ENCODE data around the gene NUMBL.
"Not testable (repeated sequence)": the region's sequence is repeated elsewhere in the genome, so short reads cannot be mapped to it uniquely, and the experiment has no call there.

NUMBL gene

GRCh38 chr19:40627486-40628279 is 62.8 kb downstream of the NUMBL start:
- Histone ChIP-seq H3K14ac (ENCODE audit: low read length) (no peak overlapping the region), H3K23ac (ENCODE audit: low read length) (no peak overlapping the region), H3K4me1 (ENCODE audit: control insufficient read depth in 1 of 2, insufficient read depth in 2 of 2, low read length in 2 of 2) (peaks cover 32 to 49% of the 10 kb centered on the region in 2 experiments), H3K9me3 (ENCODE audit: insufficient read depth, low read depth, low read length) (no peaks in the 10 kb centered on the region), H2AK5ac (ENCODE audit: low read length) (peak overlapping the region; percentile 51), H2AFZ (ENCODE audit: insufficient read depth, low read length, poor library complexity) (no peak overlapping the region), H2BK120ac (ENCODE audit: insufficient read depth, low read length, poor library complexity) (no peak overlapping the region), H4K91ac (ENCODE audit: low read depth, low read length) (peak overlapping the region; percentile 8), H4K12ac (ENCODE audit: low read depth, low read length) (no peak overlapping the region), H3K79me1 (ENCODE audit: low read length) (peaks cover 30% of the 10 kb centered on the region), H3K4ac (ENCODE audit: low read depth, low read length) (no peak overlapping the region), H4K8ac (ENCODE audit: low read depth, low read length) (peak overlapping the region; percentile 5), H3K18ac (ENCODE audit: low read length) (peak overlapping the region; percentile 58), H3K9ac (ENCODE audit: low read length) (no peak overlapping the region), H3K27me3 (ENCODE audit: insufficient read depth, low read length) (no peaks in the 10 kb centered on the region), H3K27ac (ENCODE audit: low read depth, low read length) (no peak overlapping the region), H3K4me3 (ENCODE audit: low read depth, low read length) (peak overlapping the region; percentile 18), H3K36me3 (ENCODE audit: control insufficient read depth in 1 of 2, insufficient read depth in 2 of 2, low read length in 2 of 2) (peaks cover 30 to 35% of the 10 kb centered on the region in 2 experiments), H3K79me2 (ENCODE audit: control insufficient read depth, insufficient read depth, low read length, poor library complexity) (peaks cover 2% of the 10 kb centered on the region), H2BK5ac (ENCODE audit: low read depth, low read length, poor library complexity) (no peak overlapping the region), H3K4me2 (ENCODE audit: low read length) (no peak overlapping the region), H2BK12ac (ENCODE audit: low read length) (peak overlapping the region; percentile 33)
- WGBS (ENCODE audit: extremely low coverage, insufficient coverage, insufficient read length), result no CpG with 5 or more reads among the region's 39 CpGs
- peak in 1 of 2 donors; percentile 34 for DNase-seq

GRCh38 chr19:40626918-40627317 is 63.5 kb downstream of the NUMBL start:
- H3K14ac ChIP-seq (ENCODE audit: low read length), result no peak overlapping the region
- H3K4me2 ChIP-seq (ENCODE audit: low read length), result no peak overlapping the region
- H4K12ac ChIP-seq (ENCODE audit: low read depth, low read length), result no peak overlapping the region
- no peak overlapping the region for H3K18ac ChIP-seq (ENCODE audit: low read length)
- peaks cover 38 to 42% of the 10 kb centered on the region in 2 experiments for H3K36me3 ChIP-seq (ENCODE audit: control insufficient read depth in 1 of 2, insufficient read depth in 2 of 2, low read length in 2 of 2)
- peaks cover 32% of the 10 kb centered on the region for H3K79me1 ChIP-seq (ENCODE audit: low read length)
- WGBS (ENCODE audit: extremely low coverage, insufficient coverage, insufficient read length), result no CpG with 5 or more reads among the region's 24 CpGs
- H2AFZ ChIP-seq (ENCODE audit: insufficient read depth, low read length, poor library complexity), result no peak overlapping the region
- no peak overlapping the region for H4K91ac ChIP-seq (ENCODE audit: low read depth, low read length)
- no peak overlapping the region for H2BK120ac ChIP-seq (ENCODE audit: insufficient read depth, low read length, poor library complexity)
- H2BK5ac ChIP-seq (ENCODE audit: low read depth, low read length, poor library complexity), result peak overlapping the region; percentile 16
- no peak overlapping the region for H4K8ac ChIP-seq (ENCODE audit: low read depth, low read length)
- H3K27me3 ChIP-seq (ENCODE audit: insufficient read depth, low read length), result no peaks in the 10 kb centered on the region
- H3K9me3 ChIP-seq (ENCODE audit: insufficient read depth, low read depth, low read length), result peaks cover 1% of the 10 kb centered on the region
- H3K4me1 ChIP-seq (ENCODE audit: control insufficient read depth in 1 of 2, insufficient read depth in 2 of 2, low read length in 2 of 2), result peaks cover 35 to 49% of the 10 kb centered on the region in 2 experiments
- no peak overlapping the region for H3K4me3 ChIP-seq (ENCODE audit: low read depth, low read length)
- H3K9ac ChIP-seq (ENCODE audit: low read length), result no peak overlapping the region
- no peak overlapping the region for H2BK12ac ChIP-seq (ENCODE audit: low read length)
- peaks cover 2% of the 10 kb centered on the region for H3K79me2 ChIP-seq (ENCODE audit: control insufficient read depth, insufficient read depth, low read length, poor library complexity)
- H3K23ac ChIP-seq (ENCODE audit: low read length), result no peak overlapping the region
- DNase-seq, result no peak
- no peak overlapping the region for H3K4ac ChIP-seq (ENCODE audit: low read depth, low read length)
- no peak overlapping the region for H3K27ac ChIP-seq (ENCODE audit: low read depth, low read length)
- no peak overlapping the region for H2AK5ac ChIP-seq (ENCODE audit: low read length)

DNA sequence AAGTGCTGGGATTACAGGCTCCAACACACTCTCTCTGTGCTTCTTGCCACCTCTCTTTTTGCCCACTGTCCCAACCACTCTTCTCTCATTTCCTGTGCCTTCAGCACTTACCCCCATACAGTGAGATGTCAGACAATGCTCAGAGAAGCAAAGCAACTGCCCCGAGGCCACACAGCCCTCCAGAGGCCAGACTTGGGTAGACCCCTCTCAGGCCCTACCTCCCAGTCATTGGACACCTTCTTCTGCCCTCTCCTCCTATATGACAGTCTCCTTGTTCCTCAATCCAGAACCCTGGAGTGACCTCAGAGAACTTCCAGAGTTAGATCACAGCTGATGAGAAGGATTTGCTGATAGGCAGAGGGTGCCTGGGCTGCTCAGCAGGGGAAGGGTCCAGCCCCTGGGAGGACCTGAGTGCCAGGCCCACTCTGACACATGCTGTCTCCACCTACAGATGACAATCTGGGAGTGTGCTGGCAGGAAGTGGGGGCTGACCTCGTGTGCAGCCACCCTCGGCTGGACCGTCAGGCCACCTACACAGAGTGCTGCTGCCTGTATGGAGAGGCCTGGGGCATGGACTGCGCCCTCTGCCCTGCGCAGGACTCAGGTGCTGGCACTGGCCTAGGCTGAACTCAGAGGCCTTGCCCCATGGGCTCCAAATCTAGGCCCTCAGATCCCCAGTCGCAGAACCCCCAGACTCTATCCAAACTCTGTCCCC is 64.9 kb downstream of the NUMBL start:
- Histone ChIP-seq H3K36me3 (ENCODE audit: control insufficient read depth in 1 of 2, insufficient read depth in 2 of 2, low read length in 2 of 2) (peaks cover 46 to 49% of the 10 kb centered on the region in 2 experiments), H4K91ac (ENCODE audit: low read depth, low read length) (peak overlapping the region; percentile 8), H2BK120ac (ENCODE audit: insufficient read depth, low read length, poor library complexity) (peak overlapping the region; percentile 9), H3K4me3 (ENCODE audit: low read depth, low read length) (no peak overlapping the region), H3K4ac (ENCODE audit: low read depth, low read length) (no peak overlapping the region), H3K4me2 (ENCODE audit: low read length) (no peak overlapping the region), H4K8ac (ENCODE audit: low read depth, low read length) (no peak overlapping the region), H3K9me3 (ENCODE audit: insufficient read depth, low read depth, low read length) (peaks cover 1% of the 10 kb centered on the region), H3K79me1 (ENCODE audit: low read length) (peaks cover 22% of the 10 kb centered on the region), H4K12ac (ENCODE audit: low read depth, low read length) (no peak overlapping the region), H2AK5ac (ENCODE audit: low read length) (peak overlapping the region; percentile 32), H3K79me2 (ENCODE audit: control insufficient read depth, insufficient read depth, low read length, poor library complexity) (peaks cover 1% of the 10 kb centered on the region), H3K23ac (ENCODE audit: low read length) (no peak overlapping the region), H3K9ac (ENCODE audit: low read length) (peak overlapping the region; percentile 14), H2AFZ (ENCODE audit: insufficient read depth, low read length, poor library complexity) (no peak overlapping the region), H3K14ac (ENCODE audit: low read length) (peak overlapping the region; percentile 10), H3K18ac (ENCODE audit: low read length) (peak overlapping the region; percentile 30), H3K27ac (ENCODE audit: low read depth, low read length) (peak overlapping the region; percentile 2), H2BK5ac (ENCODE audit: low read depth, low read length, poor library complexity) (no peak overlapping the region), H3K4me1 (ENCODE audit: control insufficient read depth in 1 of 2, insufficient read depth in 2 of 2, low read length in 2 of 2) (peaks cover 24 to 39% of the 10 kb centered on the region in 2 experiments), H3K27me3 (ENCODE audit: insufficient read depth, low read length) (no peaks in the 10 kb centered on the region), H2BK12ac (ENCODE audit: low read length) (no peak overlapping the region)
- WGBS (ENCODE audit: extremely low coverage, insufficient coverage, insufficient read length), result no CpG with 5 or more reads among the region's 7 CpGs
- no peak for DNase-seq

GRCh38 chr19:40624369-40625153 is 65.9 kb downstream of the NUMBL start:
- H3K4me2 ChIP-seq (ENCODE audit: low read length); H4K12ac ChIP-seq (ENCODE audit: low read depth, low read length); H2AFZ ChIP-seq (ENCODE audit: insufficient read depth, low read length, poor library complexity); H2BK5ac ChIP-seq (ENCODE audit: low read depth, low read length, poor library complexity); DNase-seq; H3K14ac ChIP-seq (ENCODE audit: low read length); H4K91ac ChIP-seq (ENCODE audit: low read depth, low read length); H3K4me3 ChIP-seq (ENCODE audit: low read depth, low read length); H2AK5ac ChIP-seq (ENCODE audit: low read length); H4K8ac ChIP-seq (ENCODE audit: low read depth, low read length); H3K4ac ChIP-seq (ENCODE audit: low read depth, low read length); H3K79me2 ChIP-seq (ENCODE audit: control insufficient read depth, insufficient read depth, low read length, poor library complexity); H3K27me3 ChIP-seq (ENCODE audit: insufficient read depth, low read length); H3K18ac ChIP-seq (ENCODE audit: low read length); H2BK120ac ChIP-seq (ENCODE audit: insufficient read depth, low read length, poor library complexity); H2BK12ac ChIP-seq (ENCODE audit: low read length); H3K9ac ChIP-seq (ENCODE audit: low read length); H3K23ac ChIP-seq (ENCODE audit: low read length); H3K9me3 ChIP-seq (ENCODE audit: insufficient read depth, low read depth, low read length): not testable (repeated sequence)
- H3K4me1 ChIP-seq (ENCODE audit: control insufficient read depth in 1 of 2, insufficient read depth in 2 of 2, low read length in 2 of 2), result peaks cover 20 to 36% of the 10 kb centered on the region in 2 experiments
- no CpG with 5 or more reads among the region's 14 CpGs for WGBS (ENCODE audit: extremely low coverage, insufficient coverage, insufficient read length)
- peaks cover 19% of the 10 kb centered on the region for H3K79me1 ChIP-seq (ENCODE audit: low read length)
- peaks cover 52 to 55% of the 10 kb centered on the region in 2 experiments for H3K36me3 ChIP-seq (ENCODE audit: control insufficient read depth in 1 of 2, insufficient read depth in 2 of 2, low read length in 2 of 2)
- peak overlapping the region; percentile 92 for H3K27ac ChIP-seq (ENCODE audit: low read depth, low read length)

All from trophoblast cell (in vitro differentiated cells and primary cell).